GM21515 (cell line): ENCODE data around the gene MAGEA2B.
"Not testable (repeated sequence)": the region's sequence is repeated elsewhere in the genome, so short reads cannot be mapped to it uniquely, and the experiment has no call there.

Experiments used
- ATAC-seq: cut with Tn5 transposase; IDR thresholded peaks from one replicate; pipeline ENCODE4 v1.9.1; 2021; ENCODE audit not compliant: unreplicated experiment

MAGEA2B gene, protein sequence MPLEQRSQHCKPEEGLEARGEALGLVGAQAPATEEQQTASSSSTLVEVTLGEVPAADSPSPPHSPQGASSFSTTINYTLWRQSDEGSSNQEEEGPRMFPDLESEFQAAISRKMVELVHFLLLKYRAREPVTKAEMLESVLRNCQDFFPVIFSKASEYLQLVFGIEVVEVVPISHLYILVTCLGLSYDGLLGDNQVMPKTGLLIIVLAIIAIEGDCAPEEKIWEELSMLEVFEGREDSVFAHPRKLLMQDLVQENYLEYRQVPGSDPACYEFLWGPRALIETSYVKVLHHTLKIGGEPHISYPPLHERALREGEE

DNA sequence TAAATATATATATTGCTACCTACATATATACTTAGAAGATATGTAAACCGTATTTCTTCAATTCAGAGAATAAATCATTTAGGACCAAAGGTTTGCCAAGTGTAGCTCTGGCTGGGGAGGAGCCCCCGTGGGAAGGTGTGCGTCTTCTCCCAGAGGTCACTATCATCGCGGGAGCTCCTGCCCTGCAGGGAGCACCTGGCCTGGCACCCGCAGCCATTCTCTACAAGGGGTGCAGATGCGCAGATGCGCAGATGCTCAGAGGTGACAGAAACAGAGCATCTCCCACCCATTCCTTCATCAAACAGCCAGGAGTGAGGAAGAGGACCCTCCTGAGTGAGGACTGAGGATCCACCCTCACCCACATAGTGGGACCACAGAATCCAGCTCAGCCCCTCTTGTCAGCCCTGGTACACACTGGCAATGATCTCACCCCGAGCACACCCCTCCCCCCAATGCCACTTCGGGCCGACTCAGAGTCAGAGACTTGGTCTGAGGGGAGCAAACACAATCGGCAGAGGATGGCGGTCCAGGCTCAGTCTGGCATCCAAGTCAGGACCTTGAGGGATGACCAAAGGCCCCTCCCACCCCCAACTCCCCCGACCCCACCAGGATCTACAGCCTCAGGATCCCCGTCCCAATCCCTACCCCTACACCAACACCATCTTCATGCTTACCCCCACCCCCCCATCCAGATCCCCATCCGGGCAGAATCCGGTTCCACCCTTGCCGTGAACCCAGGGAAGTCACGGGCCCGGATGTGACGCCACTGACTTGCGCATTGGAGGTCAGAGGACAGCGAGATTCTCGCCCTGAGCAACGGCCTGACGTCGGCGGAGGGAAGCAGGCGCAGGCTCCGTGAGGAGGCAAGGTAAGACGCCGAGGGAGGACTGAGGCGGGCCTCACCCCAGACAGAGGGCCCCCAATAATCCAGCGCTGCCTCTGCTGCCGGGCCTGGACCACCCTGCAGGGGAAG is at the start of gene MAGEA2B:
Gene MAGEA2B, plus strand, starts transcription at position 814 of the 973 bp plus-strand sequence. CDS start 2,479 bp downstream, outside the sequence.
- ATAC-seq: not testable (repeated sequence)

DNA sequence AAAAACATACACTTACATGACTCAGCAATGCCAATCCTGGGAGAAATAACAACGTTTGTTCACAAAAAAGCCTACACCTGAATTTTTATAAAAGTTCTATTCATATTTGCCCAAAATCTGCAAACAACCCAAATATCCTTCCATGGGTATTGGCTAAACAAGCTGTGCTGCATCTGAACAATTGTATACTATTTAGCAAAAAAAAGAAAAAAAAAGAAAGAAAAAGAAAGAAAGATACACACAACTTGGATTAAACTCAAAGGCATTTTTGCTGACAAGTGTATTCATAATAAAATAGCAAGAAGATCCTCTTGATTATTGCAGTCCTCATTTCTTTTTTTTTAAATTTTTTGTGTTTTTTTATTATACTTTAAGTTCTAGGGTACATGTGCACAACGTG is 40.3 kb upstream of the MAGEA2B start:
- no peak for ATAC-seq

GRCh38 chrX:152674652-152675051 is 39.8 kb upstream of the MAGEA2B start:
- ATAC-seq: not testable (repeated sequence)

GRCh38 chrX:152681012-152681411 is 33.4 kb upstream of the MAGEA2B start:
- peak; percentile 64 for ATAC-seq

DNA sequence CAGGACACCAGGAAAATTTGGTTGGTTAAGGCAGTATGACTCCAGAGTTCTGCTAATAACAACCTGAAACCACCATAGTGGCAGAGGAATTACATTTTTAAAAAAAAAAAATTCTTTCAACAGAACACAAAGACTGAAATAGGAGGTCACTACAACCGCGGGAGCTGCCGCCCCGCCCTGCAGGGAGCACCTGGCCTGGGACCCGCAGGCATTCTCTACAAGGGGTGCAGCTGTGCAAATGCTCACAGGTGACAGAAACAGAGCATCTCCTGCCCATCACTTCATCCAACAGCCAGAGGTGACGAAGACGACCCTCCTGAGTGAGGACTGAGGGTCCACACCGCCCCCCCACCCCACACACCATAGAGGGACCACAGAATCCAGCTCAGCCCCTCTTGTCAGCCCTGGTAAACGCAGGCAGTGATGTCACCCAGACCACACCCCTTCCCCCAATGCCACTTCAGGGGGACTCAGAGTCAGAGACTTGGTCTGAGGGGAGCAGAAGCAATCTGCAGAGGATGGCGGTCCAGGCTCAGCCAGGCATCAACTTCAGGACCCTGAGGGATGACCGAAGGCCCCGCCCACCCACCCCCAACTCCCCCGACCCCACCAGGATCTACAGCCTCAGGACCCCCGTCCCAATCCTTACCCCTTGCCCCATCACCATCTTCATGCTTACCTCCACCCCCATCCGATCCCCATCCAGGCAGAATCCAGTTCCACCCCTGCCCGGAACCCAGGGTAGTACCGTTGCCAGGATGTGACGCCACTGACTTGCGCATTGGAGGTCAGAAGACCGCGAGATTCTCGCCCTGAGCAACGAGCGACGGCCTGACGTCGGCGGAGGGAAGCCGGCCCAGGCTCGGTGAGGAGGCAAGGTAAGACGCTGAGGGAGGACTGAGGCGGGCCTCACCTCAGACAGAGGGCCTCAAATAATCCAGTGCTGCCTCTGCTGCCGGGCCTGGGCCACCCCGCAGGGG is 16.2 kb upstream of the MAGEA2B start, which contains the start of gene MAGEA3:
Gene MAGEA3, plus strand, starts transcription at position 843 of the 980 bp plus-strand sequence. CDS start 2,039 bp downstream, outside the sequence.
- ATAC-seq: not testable (repeated sequence)

DNA sequence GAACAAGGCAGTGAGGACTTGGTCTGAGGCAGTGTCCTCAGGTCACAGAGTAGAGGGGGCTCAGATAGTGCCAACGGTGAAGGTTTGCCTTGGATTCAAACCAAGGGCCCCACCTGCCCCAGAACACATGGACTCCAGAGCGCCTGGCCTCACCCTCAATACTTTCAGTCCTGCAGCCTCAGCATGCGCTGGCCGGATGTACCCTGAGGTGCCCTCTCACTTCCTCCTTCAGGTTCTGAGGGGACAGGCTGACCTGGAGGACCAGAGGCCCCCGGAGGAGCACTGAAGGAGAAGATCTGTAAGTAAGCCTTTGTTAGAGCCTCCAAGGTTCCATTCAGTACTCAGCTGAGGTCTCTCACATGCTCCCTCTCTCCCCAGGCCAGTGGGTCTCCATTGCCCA is 14.0 kb upstream of the MAGEA2B start:
- ATAC-seq: not testable (repeated sequence)

DNA sequence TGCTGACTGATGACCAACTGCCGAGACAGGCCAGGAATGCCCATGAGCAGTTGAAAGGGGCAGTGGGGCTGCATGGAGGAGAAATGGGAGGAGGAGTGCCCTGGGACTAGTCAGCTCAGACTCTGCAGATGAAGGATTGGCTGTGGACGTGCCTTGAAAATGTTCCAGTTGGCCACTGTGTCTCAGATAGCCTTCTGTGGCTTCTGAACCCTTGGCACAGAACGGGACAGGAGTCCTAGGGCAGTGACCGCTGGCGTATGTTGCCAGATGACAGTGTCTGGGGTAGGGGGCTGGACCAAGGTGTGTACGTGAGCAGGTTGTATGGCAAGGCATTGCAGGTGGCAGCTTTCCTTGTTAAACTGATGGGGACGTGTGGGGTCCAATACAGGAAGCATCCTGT is 7.9 kb upstream of the MAGEA2B start:
- ATAC-seq: not testable (repeated sequence)

GRCh38 chrX:152709173-152709572 is 5.3 kb upstream of the MAGEA2B start, which contains the start of gene CSAG2:
Gene CSAG2, minus strand, starts transcription at chrX:152709273. Its CDS starts 161 bp downstream, at chrX:152709112.
- ATAC-seq: not testable (repeated sequence)

DNA sequence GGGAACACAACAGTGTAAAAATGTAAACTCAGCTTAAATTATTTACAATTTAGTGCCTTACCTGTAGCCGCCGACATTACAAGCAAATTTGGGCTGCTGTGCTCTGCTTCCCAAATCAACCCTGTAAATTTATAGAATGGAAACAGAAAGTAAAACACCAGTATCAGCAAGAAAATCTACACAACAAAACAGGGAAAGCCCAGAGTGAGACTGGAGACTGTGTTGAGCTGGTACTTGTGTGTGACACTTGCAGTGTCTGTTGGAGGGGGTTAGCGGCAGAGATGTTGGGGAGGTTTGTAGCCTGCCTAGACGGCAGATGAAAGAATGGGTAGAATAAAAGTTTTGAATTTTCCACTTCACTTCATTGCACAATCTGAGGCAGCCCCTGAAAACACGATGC is 1.2 kb upstream of the MAGEA2B start:
- not testable (repeated sequence) for ATAC-seq

GRCh38 chrX:152725409-152725808 is 11.0 kb downstream of the MAGEA2B start:
- ATAC-seq: no peak

DNA sequence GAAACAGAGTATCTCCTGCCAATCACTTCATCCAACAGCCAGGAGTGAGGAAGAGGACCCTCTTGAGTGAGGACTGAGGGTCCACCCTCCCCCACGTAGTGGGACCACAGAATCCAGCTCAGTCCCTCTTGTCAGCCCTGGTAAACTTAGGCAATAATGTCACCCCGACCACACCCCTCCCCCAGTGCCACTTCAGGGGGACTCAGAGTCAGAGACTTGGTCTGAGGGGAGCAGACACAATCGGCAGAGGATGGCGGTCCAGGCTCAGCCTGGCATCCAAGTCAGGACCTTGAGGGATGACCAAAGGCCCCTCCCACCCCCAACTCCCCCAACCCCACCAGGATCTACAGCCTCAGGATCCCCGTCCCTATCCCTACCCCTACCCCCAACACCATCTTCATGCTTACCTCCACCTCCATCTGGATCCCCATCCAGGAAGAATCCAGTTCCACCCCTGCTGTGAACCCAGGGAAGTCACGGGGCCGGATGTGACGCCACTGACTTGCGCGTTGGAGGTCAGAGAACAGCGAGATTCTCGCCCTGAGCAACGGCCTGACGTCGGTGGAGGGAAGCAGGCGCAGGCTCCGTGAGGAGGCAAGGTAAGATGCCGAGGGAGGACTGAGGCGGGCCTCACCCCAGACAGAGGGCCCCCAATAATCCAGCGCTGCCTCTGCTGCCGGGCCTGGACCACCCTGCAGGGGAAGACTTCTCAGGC is 19.0 kb downstream of the MAGEA2B start, which contains the start of the genes CSAG1 and MAGEA12:
Gene CSAG1, minus strand, starts transcription at position 461 of the 715 bp plus-strand sequence. CDS start 1,261 bp downstream, outside the sequence.
Gene MAGEA12, plus strand, starts transcription at position 497 of the 715 bp plus-strand sequence. CDS start 2,405 bp downstream, outside the sequence.
- no peak for ATAC-seq

DNA sequence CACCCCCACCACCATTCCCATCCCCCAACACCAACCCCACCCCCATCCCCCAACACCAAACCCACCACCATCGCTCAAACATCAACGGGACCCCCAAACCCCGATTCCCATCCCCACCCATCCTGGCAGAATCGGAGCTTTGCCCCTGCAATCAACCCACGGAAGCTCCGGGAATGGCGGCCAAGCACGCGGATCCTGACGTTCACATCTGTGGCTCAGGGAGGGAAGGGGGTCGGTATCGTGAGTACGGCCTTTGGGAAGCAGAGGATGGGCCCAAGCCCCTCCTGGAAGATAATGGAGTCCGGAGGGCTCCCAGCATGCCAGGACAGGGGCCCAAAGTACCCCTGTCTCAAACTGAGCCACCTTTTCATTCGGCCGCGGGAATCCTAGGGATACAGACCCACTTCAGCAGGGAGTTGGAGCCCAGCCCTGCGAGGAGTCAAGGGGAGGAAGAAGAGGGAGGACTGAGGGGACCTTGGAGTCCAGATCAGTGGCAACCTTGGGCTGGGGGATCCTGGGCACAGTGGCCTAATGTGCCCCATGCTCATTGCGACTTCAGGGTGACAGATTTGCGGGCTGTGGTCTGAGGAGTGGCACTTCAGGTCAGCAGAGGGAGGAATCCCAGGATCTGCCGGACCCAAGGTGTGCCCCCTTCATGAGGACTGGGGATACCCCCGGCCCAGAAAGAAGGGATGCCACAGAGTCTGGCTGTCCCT is 19.9 kb downstream of the MAGEA2B start:
- not testable (repeated sequence) for ATAC-seq

DNA sequence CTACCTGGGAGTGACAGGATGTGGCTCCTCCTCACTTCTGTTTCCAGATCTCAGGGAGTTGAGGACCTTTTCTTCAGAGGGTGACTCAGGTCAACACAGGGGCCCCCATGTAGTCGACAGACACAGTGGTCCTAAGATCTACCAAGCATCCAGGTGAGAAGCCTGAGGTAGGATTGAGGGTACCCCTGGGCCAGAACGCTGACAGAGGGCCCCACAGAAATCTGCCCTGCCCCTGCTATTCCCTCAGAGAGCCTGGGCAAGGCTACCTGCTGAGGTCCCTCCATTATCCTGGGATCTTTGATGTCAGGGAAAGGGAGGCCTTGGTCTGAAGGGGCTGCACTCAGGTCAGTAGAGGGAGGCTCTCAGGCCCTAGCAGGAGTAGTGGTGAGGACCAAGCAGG is 20.7 kb downstream of the MAGEA2B start:
- no peak for ATAC-seq

DNA sequence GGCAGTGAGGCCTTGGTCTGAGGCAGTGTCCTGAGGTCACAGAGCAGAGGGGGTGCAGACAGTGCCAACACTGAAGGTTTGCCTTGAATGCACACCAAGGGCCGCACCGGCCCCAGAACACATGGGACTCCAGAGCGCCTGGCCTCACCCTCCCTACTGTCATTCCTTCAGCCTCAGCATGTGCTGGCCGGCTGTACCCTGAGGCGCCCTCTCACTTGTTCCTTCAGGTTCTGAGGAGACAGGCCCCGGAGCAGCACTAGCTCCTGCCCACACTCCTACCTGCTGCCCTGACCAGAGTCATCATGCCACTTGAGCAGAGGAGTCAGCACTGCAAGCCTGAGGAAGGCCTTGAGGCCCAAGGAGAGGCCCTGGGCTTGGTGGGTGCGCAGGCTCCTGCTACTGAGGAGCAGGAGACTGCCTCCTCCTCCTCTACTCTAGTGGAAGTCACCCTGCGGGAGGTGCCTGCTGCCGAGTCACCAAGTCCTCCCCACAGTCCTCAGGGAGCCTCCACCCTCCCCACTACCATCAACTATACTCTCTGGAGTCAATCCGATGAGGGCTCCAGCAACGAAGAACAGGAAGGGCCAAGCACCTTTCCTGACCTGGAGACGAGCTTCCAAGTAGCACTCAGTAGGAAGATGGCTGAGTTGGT is 21.6 kb downstream of the MAGEA2B start:
- ATAC-seq: no peak

- not testable (repeated sequence) for ATAC-seq
Observed at GRCh38 chrX:152736528-152736927, 22.1 kb downstream of the MAGEA2B start.

DNA sequence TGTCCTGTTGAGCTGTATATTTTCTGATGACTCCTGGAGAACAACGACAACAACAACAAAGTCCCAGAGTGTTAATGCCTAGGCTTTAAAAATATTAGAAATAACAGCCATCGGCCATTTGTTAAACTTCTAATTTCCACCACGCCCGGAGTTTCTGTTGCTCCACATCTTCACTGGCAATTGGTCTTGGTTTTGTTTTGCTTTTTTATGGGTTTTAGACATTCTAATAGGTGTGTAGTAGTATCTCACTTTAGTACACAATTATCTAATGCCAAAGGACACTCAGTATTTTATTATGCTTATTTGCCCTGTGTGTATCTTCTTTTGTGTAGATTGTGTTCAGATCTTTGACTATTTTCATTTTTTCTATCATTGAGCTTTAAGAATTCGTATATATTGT is 24.1 kb downstream of the MAGEA2B start:
- ATAC-seq: no peak

DNA sequence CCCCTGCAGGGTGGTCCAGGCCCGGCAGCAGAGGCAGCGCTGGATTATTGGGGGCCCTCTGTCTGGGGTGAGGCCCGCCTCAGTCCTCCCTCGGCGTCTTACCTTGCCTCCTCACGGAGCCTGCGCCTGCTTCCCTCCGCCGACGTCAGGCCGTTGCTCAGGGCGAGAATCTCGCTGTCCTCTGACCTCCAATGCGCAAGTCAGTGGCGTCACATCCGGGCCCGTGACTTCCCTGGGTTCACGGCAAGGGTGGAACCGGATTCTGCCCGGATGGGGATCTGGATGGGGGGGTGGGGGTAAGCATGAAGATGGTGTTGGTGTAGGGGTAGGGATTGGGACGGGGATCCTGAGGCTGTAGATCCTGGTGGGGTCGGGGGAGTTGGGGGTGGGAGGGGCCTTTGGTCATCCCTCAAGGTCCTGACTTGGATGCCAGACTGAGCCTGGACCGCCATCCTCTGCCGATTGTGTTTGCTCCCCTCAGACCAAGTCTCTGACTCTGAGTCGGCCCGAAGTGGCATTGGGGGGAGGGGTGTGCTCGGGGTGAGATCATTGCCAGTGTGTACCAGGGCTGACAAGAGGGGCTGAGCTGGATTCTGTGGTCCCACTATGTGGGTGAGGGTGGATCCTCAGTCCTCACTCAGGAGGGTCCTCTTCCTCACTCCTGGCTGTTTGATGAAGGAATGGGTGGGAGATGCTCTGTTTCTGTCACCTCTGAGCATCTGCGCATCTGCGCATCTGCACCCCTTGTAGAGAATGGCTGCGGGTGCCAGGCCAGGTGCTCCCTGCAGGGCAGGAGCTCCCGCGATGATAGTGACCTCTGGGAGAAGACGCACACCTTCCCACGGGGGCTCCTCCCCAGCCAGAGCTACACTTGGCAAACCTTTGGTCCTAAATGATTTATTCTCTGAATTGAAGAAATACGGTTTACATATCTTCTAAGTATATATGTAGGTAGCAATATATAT is 39.5 kb downstream of the MAGEA2B start, which contains the start of gene MAGEA2:
Gene MAGEA2, minus strand, starts transcription at position 157 of the 965 bp plus-strand sequence. CDS start 2,479 bp downstream, outside the sequence.
- ATAC-seq: not testable (repeated sequence)
